H9 (cell line): Measurements from ENCODE around the gene EPHA4. TPM values are rescaled to one million over a fixed set of nuclear protein-coding genes. Genes with fewer than 3 reads are reported as not detected.

Source experiments
- DNase-seq: peaks from one replicate; pipeline ENCODE4 v3.0.0-alpha.2; 2017
- H2AFZ ChIP-seq: one replicate; pipeline ENCODE4 v1.6.1; 2013; ENCODE audit warnings: mild to moderate bottlenecking, low read length, control low read depth, moderate library complexity
- H2AK5ac ChIP-seq: 2 replicates; pipeline ENCODE4 v1.6.1; 2013; ENCODE audit warnings: low read length, control low read depth, mixed read lengths; ENCODE audit not compliant: insufficient read length
- H2BK120ac ChIP-seq: one replicate; pipeline ENCODE4 v1.6.1; 2013; ENCODE audit warnings: low read depth, mild to moderate bottlenecking, low read length, control low read depth, inconsistent platforms; ENCODE audit not compliant: poor library complexity, severe bottlenecking
- H2BK12ac ChIP-seq: 2 replicates; pipeline ENCODE4 v1.6.1; 2013; ENCODE audit warnings: low read length, control low read depth, mixed read lengths, low read depth; ENCODE audit not compliant: insufficient read length
- H2BK15ac ChIP-seq: 2 replicates; pipeline ENCODE4 v1.6.1; 2013; ENCODE audit warnings: low read depth, low read length, control low read depth
- H2BK20ac ChIP-seq: one replicate; pipeline ENCODE4 v1.6.1; 2013; ENCODE audit warnings: low read depth, mild to moderate bottlenecking, low read length, control low read depth, inconsistent platforms; ENCODE audit not compliant: poor library complexity, severe bottlenecking
- H2BK5ac ChIP-seq: 2 replicates; pipeline ENCODE4 v1.6.1; 2013; ENCODE audit warnings: low read length, control low read depth, mixed read lengths; ENCODE audit not compliant: insufficient read length
- H3K14ac ChIP-seq: 2 replicates; pipeline ENCODE4 v1.6.1; 2013; ENCODE audit warnings: low read length, control low read depth; ENCODE audit not compliant: insufficient read depth
- H3K18ac ChIP-seq: 2 replicates; pipeline ENCODE4 v1.6.1; 2013; ENCODE audit warnings: low read depth, mild to moderate bottlenecking, mixed read lengths, low read length, control low read depth; ENCODE audit not compliant: insufficient read length
- H3K23ac ChIP-seq: 2 replicates; pipeline ENCODE4 v1.6.1; 2013; ENCODE audit warnings: low read length, control low read depth, mixed read lengths, low read depth; ENCODE audit not compliant: insufficient read length
- H3K23me2 ChIP-seq: 2 replicates; pipeline ENCODE4 v1.6.1; 2013; ENCODE audit warnings: low read depth, mild to moderate bottlenecking, mixed read lengths, low read length, control low read depth; ENCODE audit not compliant: insufficient read length, poor library complexity, severe bottlenecking
- H3K27ac ChIP-seq: 2 replicates; pipeline ENCODE4 v1.5.1; 2013; ENCODE audit warnings: low read length, control low read depth, mixed read lengths, low read depth; ENCODE audit not compliant: insufficient read length
- H3K27me3 ChIP-seq: 2 replicates; pipeline ENCODE4 v1.6.1; 2013; ENCODE audit warnings: low read length, control low read depth, inconsistent platforms; ENCODE audit not compliant: insufficient read depth
- H3K4ac ChIP-seq: 2 replicates; pipeline ENCODE4 v1.6.1; 2013; ENCODE audit warnings: low read depth, mild to moderate bottlenecking, control low read depth, inconsistent platforms, low read length, moderate library complexity
- H3K4me1 ChIP-seq: 2 replicates; pipeline ENCODE4 v1.6.1; 2013; ENCODE audit warnings: low read length, control low read depth, inconsistent platforms; ENCODE audit not compliant: insufficient read depth
- H3K4me2 ChIP-seq: 2 replicates; pipeline ENCODE4 v1.6.1; 2013; ENCODE audit warnings: low read length, control low read depth, mixed read lengths; ENCODE audit not compliant: insufficient read length, insufficient read depth
- H3K56ac ChIP-seq: 2 replicates; pipeline ENCODE4 v1.6.1; 2013; ENCODE audit warnings: low read depth, mild to moderate bottlenecking, mixed read lengths, low read length, control low read depth; ENCODE audit not compliant: insufficient read length
- H3K79me1 ChIP-seq: 2 replicates; pipeline ENCODE4 v1.6.1; 2013; ENCODE audit warnings: low read depth, mild to moderate bottlenecking, moderate library complexity, low read length, control low read depth, inconsistent platforms; ENCODE audit not compliant: insufficient read depth, poor library complexity, severe bottlenecking
- H3K79me2 ChIP-seq: 2 replicates; pipeline ENCODE4 v1.6.1; 2013; ENCODE audit warnings: low read length, control low read depth, inconsistent platforms; ENCODE audit not compliant: insufficient read depth
- H3K9ac ChIP-seq: 2 replicates; pipeline ENCODE4 v1.6.1; 2013; ENCODE audit warnings: low read length, control low read depth, mixed read lengths; ENCODE audit not compliant: insufficient read length; ENCODE audit errors: extremely low read depth
- H3K9me3 ChIP-seq: one replicate; pipeline ENCODE4 v1.6.1; 2013; ENCODE audit warnings: low read depth, low read length, inconsistent platforms; ENCODE audit not compliant: control insufficient read depth
- H3T11ph ChIP-seq: one replicate; pipeline ENCODE4 v1.6.1; 2013; ENCODE audit warnings: mild to moderate bottlenecking, low read length, control low read depth, inconsistent platforms
- H4K20me1 ChIP-seq: one replicate; pipeline ENCODE4 v1.6.1; 2013; ENCODE audit not compliant: control insufficient read depth, insufficient read length, insufficient read depth
- H4K5ac ChIP-seq: 2 replicates; pipeline ENCODE4 v1.6.1; 2013; ENCODE audit warnings: low read depth, mild to moderate bottlenecking, mixed read lengths, low read length, control low read depth; ENCODE audit not compliant: insufficient read length
- H4K8ac ChIP-seq: replicated peaks from 2 replicates; pipeline ENCODE4 v1.6.1; 2013; ENCODE audit warnings: low read length, control low read depth, mixed read lengths, low read depth; ENCODE audit not compliant: insufficient read length
- H4K91ac ChIP-seq: 2 replicates; pipeline ENCODE4 v1.6.1; 2013; ENCODE audit warnings: low read depth, mild to moderate bottlenecking, moderate library complexity, mixed read lengths, low read length, control low read depth; ENCODE audit not compliant: insufficient read length
- H3K27ac Mint-ChIP-seq, 3 experiments: 2 replicates in 2 of 3; 3 replicates in 1 of 3; pipeline ENCODE4 v1.8.0; 2020 to 2021; ENCODE audit warnings: mixed read lengths in 3 of 3, mild to moderate bottlenecking in 1 of 3, moderate library complexity in 1 of 3
- H3K27me3 Mint-ChIP-seq: 2 replicates; pipeline ENCODE4 v1.8.0; 2021; ENCODE audit warnings: low read depth, mild to moderate bottlenecking, moderate library complexity, mixed read lengths
- H3K36me3 Mint-ChIP-seq, 3 experiments: 2 replicates in 2 of 3; 3 replicates in 1 of 3; pipeline ENCODE4 v1.8.0; 2020 to 2021; ENCODE audit warnings: low read depth in 3 of 3, mixed read lengths in 3 of 3; ENCODE audit not compliant: insufficient read depth in 1 of 3
- H3K4me1 Mint-ChIP-seq, 2 experiments: 2 replicates each; pipeline ENCODE4 v1.8.0; 2020; ENCODE audit warnings: mixed read lengths in 2 of 2
- H3K4me3 Mint-ChIP-seq, 2 experiments: 2 replicates in 1 of 2; 3 replicates in 1 of 2; pipeline ENCODE4 v1.8.0; 2020 to 2021; ENCODE audit warnings: mild to moderate bottlenecking in 2 of 2, mixed read lengths in 2 of 2, moderate library complexity in 1 of 2
- H3K9me3 Mint-ChIP-seq, 2 experiments: 2 replicates in 1 of 2; 3 replicates in 1 of 2; pipeline ENCODE4 v1.8.0; 2020; ENCODE audit warnings: mild to moderate bottlenecking in 2 of 2, mixed read lengths in 2 of 2, moderate library complexity in 1 of 2
- WGBS: extraction: QIAGEN DNeasy Blood & Tissue Kit; methylation state at CpG from one replicate; pipeline ENCODE4 v1.1.7; 2013; ENCODE audit warnings: missing lambda C conversion rate, low lambda C conversion rate, mixed read lengths; ENCODE audit not compliant: insufficient read length; ENCODE audit errors: extremely low coverage; 5-methylcytosine and 5-hydroxymethylcytosine counted together
- total RNA-seq: library from RNA; stranded (reverse); gene quantifications from 2 replicates; pipeline ENCODE4 v1.2.1, GENCODE V29; 2021
- TF ChIP-seq, protein P1 (sequence below): fragments of 200-600 bp; sonication (generic); conservative IDR thresholded peaks from 3 replicates; pipeline ENCODE4 v1.8.0; 2021; ENCODE audit warnings: antibody characterized with exemption, mild to moderate bottlenecking

EPHA4 gene
- total RNA-seq, 1 experiment from 2014 or later: 25.1 TPM

GRCh38 chr2:221612800-221613199, 40.7 kb upstream of the EPHA4 start:
- Histone ChIP-seq H3K79me2 (no peaks in the 10 kb centered on the region), H2BK15ac (no peak overlapping the region), H3K9ac (no peak overlapping the region), H3K4me1 (no peaks in the 10 kb centered on the region), H3K56ac (no peak overlapping the region), H3T11ph (no peak overlapping the region), H3K27me3 (no peaks in the 10 kb centered on the region), H2BK5ac (no peak overlapping the region), H3K18ac (no peak overlapping the region), H3K23me2 (no peaks in the 10 kb centered on the region), H4K91ac (no peak overlapping the region), H3K79me1 (no peaks in the 10 kb centered on the region), H3K27ac (no peak overlapping the region), H3K4ac (no peak overlapping the region), H2AFZ (no peak overlapping the region), H3K14ac (no peak overlapping the region), H2AK5ac (no peak overlapping the region), H3K9me3 (no peaks in the 10 kb centered on the region), H4K20me1 (no peaks in the 10 kb centered on the region), H2BK12ac (no peak overlapping the region), H4K5ac (no peak overlapping the region), H2BK20ac (no peak overlapping the region), H4K8ac (no peak overlapping the region), H2BK120ac (no peak overlapping the region), H3K4me2 (no peak overlapping the region), H3K23ac (no peak overlapping the region)
- H3K4me3 Mint-ChIP-seq: no peak overlapping the region
- TF ChIP-seq, protein P1, sequence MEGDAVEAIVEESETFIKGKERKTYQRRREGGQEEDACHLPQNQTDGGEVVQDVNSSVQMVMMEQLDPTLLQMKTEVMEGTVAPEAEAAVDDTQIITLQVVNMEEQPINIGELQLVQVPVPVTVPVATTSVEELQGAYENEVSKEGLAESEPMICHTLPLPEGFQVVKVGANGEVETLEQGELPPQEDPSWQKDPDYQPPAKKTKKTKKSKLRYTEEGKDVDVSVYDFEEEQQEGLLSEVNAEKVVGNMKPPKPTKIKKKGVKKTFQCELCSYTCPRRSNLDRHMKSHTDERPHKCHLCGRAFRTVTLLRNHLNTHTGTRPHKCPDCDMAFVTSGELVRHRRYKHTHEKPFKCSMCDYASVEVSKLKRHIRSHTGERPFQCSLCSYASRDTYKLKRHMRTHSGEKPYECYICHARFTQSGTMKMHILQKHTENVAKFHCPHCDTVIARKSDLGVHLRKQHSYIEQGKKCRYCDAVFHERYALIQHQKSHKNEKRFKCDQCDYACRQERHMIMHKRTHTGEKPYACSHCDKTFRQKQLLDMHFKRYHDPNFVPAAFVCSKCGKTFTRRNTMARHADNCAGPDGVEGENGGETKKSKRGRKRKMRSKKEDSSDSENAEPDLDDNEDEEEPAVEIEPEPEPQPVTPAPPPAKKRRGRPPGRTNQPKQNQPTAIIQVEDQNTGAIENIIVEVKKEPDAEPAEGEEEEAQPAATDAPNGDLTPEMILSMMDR: no peak
- H3K4me1 Mint-ChIP-seq: peaks cover 15 to 17% of the 10 kb centered on the region in 2 experiments
- H3K27me3 Mint-ChIP-seq: no peaks in the 10 kb centered on the region
- no peak for DNase-seq
- no peak overlapping the region for H3K27ac Mint-ChIP-seq
- WGBS: 100% methylated on average over 1 of the region's 6 CpGs
- no peaks in the 10 kb centered on the region; a peak in 1 of 5 replicates for H3K9me3 Mint-ChIP-seq
- H3K36me3 Mint-ChIP-seq: no peaks in the 10 kb centered on the region
